Type B pancreatic cell (in vitro differentiated cells): Measurements from ENCODE around the gene ZCCHC9. TPM values are rescaled to one million over a fixed set of nuclear protein-coding genes. Genes with fewer than 3 reads are reported as not detected.

Experiments
- DNase-seq: peaks from one replicate; pipeline ENCODE4 v3.0.0; 2021; ENCODE audit warnings: mixed read lengths; ENCODE audit not compliant: unreplicated experiment; ENCODE audit errors: extremely low spot score
- H3K27ac Mint-ChIP-seq: 2 replicates; pipeline ENCODE4 v1.8.0; 2021; ENCODE audit warnings: mild to moderate bottlenecking, mixed read lengths
- H3K27me3 Mint-ChIP-seq: 2 replicates; pipeline ENCODE4 v1.8.0; 2021; ENCODE audit warnings: mixed read lengths
- H3K36me3 Mint-ChIP-seq: 2 replicates; pipeline ENCODE4 v1.8.0; 2021; ENCODE audit warnings: mixed read lengths
- H3K4me1 Mint-ChIP-seq: one replicate; pipeline ENCODE4 v1.8.0; 2021; ENCODE audit warnings: mixed read lengths; ENCODE audit not compliant: unreplicated experiment
- H3K4me3 Mint-ChIP-seq: 2 replicates; pipeline ENCODE4 v1.8.0; 2021; ENCODE audit warnings: mild to moderate bottlenecking, mixed read lengths
- H3K9me3 Mint-ChIP-seq: 2 replicates; pipeline ENCODE4 v1.8.0; 2021; ENCODE audit warnings: mixed read lengths
- CTCF ChIP-seq: fragments of 200-600 bp; sonication (generic); conservative IDR thresholded peaks from 2 replicates; pipeline ENCODE4 v1.5.0; 2021; ENCODE audit warnings: antibody characterized with exemption, mild to moderate bottlenecking
- total RNA-seq: library from RNA; stranded (reverse); gene quantifications from 2 replicates; pipeline ENCODE4 v1.2.1, GENCODE V29; 2021; ENCODE audit warnings: low replicate concordance

ZCCHC9 gene
- total RNA-seq, 1 donor from 2014 or later: 37.5 TPM

DNA sequence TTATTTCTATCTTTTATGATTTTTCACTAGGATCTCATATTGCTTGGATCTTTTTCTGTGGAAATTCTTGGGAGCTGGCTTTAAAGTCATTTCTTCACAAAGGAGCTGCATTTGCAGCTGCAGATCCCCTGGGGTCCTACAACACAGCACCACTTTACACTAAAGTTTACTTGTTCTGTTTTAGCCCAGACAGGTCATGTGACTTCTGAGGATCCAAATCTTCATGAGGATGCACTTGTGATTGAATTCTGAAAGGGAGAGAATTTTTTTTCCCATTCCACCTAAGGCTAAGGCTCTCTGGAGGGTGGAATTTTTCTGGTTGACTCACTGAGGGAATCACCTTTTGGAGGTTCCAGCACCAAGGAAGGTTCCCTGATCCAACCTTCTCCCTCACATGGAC is 49.1 kb downstream of the ZCCHC9 start:
- H3K27ac Mint-ChIP-seq: no peak overlapping the region
- H3K4me1 Mint-ChIP-seq: no peaks in the 10 kb centered on the region
- H3K9me3 Mint-ChIP-seq: no peaks in the 10 kb centered on the region
- TF ChIP-seq CTCF: no peak
- DNase-seq: no peak
- H3K4me3 Mint-ChIP-seq: no peak overlapping the region
- no peaks in the 10 kb centered on the region for H3K27me3 Mint-ChIP-seq
- no peaks in the 10 kb centered on the region for H3K36me3 Mint-ChIP-seq

- Mint-ChIP-seq H3K27ac (no peak overlapping the region), H3K4me1 (no peaks in the 10 kb centered on the region), H3K27me3 (no peaks in the 10 kb centered on the region), H3K9me3 (peaks cover 3% of the 10 kb centered on the region), H3K4me3 (no peak overlapping the region), H3K36me3 (no peaks in the 10 kb centered on the region)
- DNase-seq: no peak
- TF ChIP-seq CTCF: no peak
Observed at GRCh38 chr5:81353189-81353588, 51.8 kb downstream of the ZCCHC9 start.

DNA sequence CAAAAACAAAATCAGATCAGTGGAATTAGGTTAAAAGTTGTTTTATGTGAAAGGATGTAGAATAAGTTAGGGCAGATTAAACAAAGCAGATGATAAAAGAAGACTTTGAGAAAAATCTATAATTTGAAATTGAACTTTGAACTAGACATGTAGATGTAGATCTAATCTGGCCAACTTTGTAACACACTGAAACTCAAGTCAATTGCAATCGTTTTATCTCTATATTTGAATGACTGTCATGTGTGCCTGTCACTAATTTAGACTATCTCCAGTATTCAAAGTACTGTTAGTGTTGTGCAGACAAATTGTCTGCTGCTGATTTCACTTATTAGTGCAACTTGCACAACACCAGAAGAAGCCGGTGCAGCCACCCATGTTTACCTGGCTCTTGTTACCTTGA is 52.7 kb downstream of the ZCCHC9 start:
- H3K4me1 Mint-ChIP-seq: no peaks in the 10 kb centered on the region
- DNase-seq: no peak
- no peak overlapping the region for H3K4me3 Mint-ChIP-seq
- peaks cover 4% of the 10 kb centered on the region for H3K9me3 Mint-ChIP-seq
- H3K27ac Mint-ChIP-seq: no peak overlapping the region
- H3K36me3 Mint-ChIP-seq: no peaks in the 10 kb centered on the region
- no peak for TF ChIP-seq CTCF
- H3K27me3 Mint-ChIP-seq: no peaks in the 10 kb centered on the region

- H3K27me3 Mint-ChIP-seq: no peaks in the 10 kb centered on the region
- H3K27ac Mint-ChIP-seq: no peak overlapping the region
- no peaks in the 10 kb centered on the region for H3K36me3 Mint-ChIP-seq
- peaks cover 4% of the 10 kb centered on the region for H3K9me3 Mint-ChIP-seq
- TF ChIP-seq CTCF: no peak
- DNase-seq: no peak
- no peak overlapping the region for H3K4me3 Mint-ChIP-seq
- H3K4me1 Mint-ChIP-seq: no peaks in the 10 kb centered on the region
Observed at GRCh38 chr5:81355291-81356251, 54.2 kb downstream of the ZCCHC9 start.

- H3K27me3 Mint-ChIP-seq: no peaks in the 10 kb centered on the region
- peaks cover 4% of the 10 kb centered on the region for H3K9me3 Mint-ChIP-seq
- no peak for DNase-seq
- no peaks in the 10 kb centered on the region for H3K36me3 Mint-ChIP-seq
- no peak overlapping the region for H3K4me3 Mint-ChIP-seq
- no peaks in the 10 kb centered on the region for H3K4me1 Mint-ChIP-seq
- no peak overlapping the region for H3K27ac Mint-ChIP-seq
- no peak for TF ChIP-seq CTCF
Observed at GRCh38 chr5:81359108-81359507, 57.7 kb downstream of the ZCCHC9 start.
